Measurements from ENCODE around the gene MGA. TPM values are rescaled to one million over a fixed set of nuclear protein-coding genes. Genes with fewer than 3 reads are reported as not detected.

MGA gene
- total and polyA plus RNA-seq, 2 experiments from 2014 or later = 10.9 to 39.6 TPM

DNA sequence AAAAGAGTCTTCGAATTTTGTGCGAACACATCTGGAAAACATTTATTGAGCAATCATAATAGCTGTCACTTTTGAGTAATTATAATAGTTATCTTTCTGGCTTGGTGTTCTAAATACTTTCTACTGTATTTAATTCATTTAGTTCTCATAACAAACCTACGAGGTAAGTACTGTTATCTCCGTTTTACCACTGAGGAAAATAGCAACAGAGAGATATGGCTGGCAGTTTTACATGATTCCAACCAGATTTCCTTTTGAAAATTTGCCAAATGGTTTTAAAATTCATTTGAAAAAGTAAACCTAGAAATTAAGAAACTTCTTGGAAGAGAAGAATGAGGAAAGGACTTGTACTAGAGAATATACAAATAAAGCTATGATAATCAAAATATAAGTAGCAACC, 37.3 kb upstream of the MGA start:
- Histone ChIP-seq H4K20me1 (ENCODE audit: insufficient read depth, poor library complexity, severe bottlenecking) (no peaks in the 10 kb centered on the region), H3K79me2 (peaks cover 16% of the 10 kb centered on the region), H3K9me3 (ENCODE audit: low read depth) (no peaks in the 10 kb centered on the region), H3K27me3 (no peaks in the 10 kb centered on the region), H3K4me2 (no peak overlapping the region), H3K4me3 (no peak overlapping the region), H2AFZ (no peak overlapping the region), H3K9me2 (replicated peaks; ENCODE audit: insufficient read depth) (no peaks in the 10 kb centered on the region), H3K27ac (no peak overlapping the region), H3K4me1 (ENCODE audit: insufficient read depth) (no peaks in the 10 kb centered on the region), H3K36me3 (replicated peaks; ENCODE audit: insufficient read depth, low read depth) (no peaks in the 10 kb centered on the region)
- 75% methylated on average over 4 of the region's 4 CpGs for WGBS (ENCODE audit: low lambda C conversion rate, missing lambda C conversion rate)
- no peak for TF ChIP-seq EZH2 (IDR thresholded peaks at IDR 0.05; ENCODE audit: borderline replicate concordance)
- TF ChIP-seq, protein P1, sequence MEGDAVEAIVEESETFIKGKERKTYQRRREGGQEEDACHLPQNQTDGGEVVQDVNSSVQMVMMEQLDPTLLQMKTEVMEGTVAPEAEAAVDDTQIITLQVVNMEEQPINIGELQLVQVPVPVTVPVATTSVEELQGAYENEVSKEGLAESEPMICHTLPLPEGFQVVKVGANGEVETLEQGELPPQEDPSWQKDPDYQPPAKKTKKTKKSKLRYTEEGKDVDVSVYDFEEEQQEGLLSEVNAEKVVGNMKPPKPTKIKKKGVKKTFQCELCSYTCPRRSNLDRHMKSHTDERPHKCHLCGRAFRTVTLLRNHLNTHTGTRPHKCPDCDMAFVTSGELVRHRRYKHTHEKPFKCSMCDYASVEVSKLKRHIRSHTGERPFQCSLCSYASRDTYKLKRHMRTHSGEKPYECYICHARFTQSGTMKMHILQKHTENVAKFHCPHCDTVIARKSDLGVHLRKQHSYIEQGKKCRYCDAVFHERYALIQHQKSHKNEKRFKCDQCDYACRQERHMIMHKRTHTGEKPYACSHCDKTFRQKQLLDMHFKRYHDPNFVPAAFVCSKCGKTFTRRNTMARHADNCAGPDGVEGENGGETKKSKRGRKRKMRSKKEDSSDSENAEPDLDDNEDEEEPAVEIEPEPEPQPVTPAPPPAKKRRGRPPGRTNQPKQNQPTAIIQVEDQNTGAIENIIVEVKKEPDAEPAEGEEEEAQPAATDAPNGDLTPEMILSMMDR (IDR thresholded peaks at IDR 0.05; ENCODE audit: poor library complexity) = no peak
- no peak for TF ChIP-seq EZH2phosphoT487 (IDR thresholded peaks at IDR 0.05; ENCODE audit: low read depth, severe bottlenecking, unreplicated experiment)
- no peak for DNase-seq (ENCODE audit: low spot score)

DNA sequence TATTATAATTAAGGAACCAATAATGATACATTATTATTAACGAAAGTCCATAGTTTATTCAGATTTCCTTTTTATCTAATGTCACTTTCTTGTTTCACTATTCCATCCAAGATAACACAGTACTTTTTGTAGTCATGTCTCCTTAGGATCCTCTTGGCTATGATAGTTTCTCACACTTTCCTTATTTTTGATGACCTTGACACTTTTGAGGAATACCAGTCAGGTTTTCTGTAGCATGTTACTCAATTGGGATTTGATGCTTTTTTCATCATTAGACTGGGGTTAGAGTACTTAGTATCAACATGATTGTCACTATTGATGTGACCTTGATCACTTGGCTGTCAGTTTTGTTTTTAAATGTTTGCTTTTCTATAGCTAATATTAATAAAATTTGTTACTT, 33.0 kb upstream of the MGA start:
- Histone ChIP-seq H2AFZ (no peak overlapping the region), H3K36me3 (replicated peaks; ENCODE audit: insufficient read depth, low read depth) (no peaks in the 10 kb centered on the region), H3K4me1 (ENCODE audit: insufficient read depth) (no peaks in the 10 kb centered on the region), H3K4me3 (no peak overlapping the region), H3K79me2 (peaks cover 19% of the 10 kb centered on the region), H3K27me3 (no peaks in the 10 kb centered on the region), H4K20me1 (ENCODE audit: insufficient read depth, poor library complexity, severe bottlenecking) (no peaks in the 10 kb centered on the region), H3K9me2 (replicated peaks; ENCODE audit: insufficient read depth) (no peaks in the 10 kb centered on the region), H3K9me3 (ENCODE audit: low read depth) (no peaks in the 10 kb centered on the region), H3K4me2 (no peak overlapping the region), H3K27ac (no peak overlapping the region)
- TF ChIP-seq EZH2phosphoT487 (IDR thresholded peaks at IDR 0.05; ENCODE audit: low read depth, severe bottlenecking, unreplicated experiment) = no peak
- DNase-seq (ENCODE audit: low spot score) = no peak
- WGBS (ENCODE audit: low lambda C conversion rate, missing lambda C conversion rate) = 100% methylated on average over 1 of the region's 1 CpG

DNA sequence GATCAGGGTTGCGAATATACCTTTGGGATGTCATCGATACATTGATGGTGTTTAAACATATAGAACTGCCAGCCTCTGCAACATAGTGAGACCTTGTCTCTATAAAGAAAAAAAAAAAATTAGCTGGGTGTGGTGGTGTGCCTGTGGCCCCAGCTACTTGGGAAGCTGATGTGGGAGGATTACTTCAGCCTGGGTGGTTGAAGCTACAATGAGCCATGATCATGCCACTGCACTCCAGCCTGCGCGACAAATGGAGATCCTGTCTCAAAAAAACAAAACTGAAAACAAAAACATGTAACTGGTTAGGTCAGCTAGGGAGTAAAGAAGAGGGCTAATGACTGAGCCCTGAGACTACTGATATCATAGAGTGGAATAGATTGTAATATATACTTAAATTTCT, 30.7 kb upstream of the MGA start:
- Histone ChIP-seq H3K27ac (no peak overlapping the region), H3K9me3 (ENCODE audit: low read depth) (no peaks in the 10 kb centered on the region), H3K36me3 (replicated peaks; ENCODE audit: insufficient read depth, low read depth) (no peaks in the 10 kb centered on the region), H2AFZ (no peak overlapping the region), H3K4me1 (ENCODE audit: insufficient read depth) (no peaks in the 10 kb centered on the region), H3K4me3 (no peak overlapping the region), H3K9me2 (replicated peaks; ENCODE audit: insufficient read depth) (no peaks in the 10 kb centered on the region), H3K27me3 (no peaks in the 10 kb centered on the region), H4K20me1 (ENCODE audit: insufficient read depth, poor library complexity, severe bottlenecking) (no peaks in the 10 kb centered on the region), H3K79me2 (peaks cover 29% of the 10 kb centered on the region), H3K4me2 (no peak overlapping the region)
- WGBS (ENCODE audit: low lambda C conversion rate, missing lambda C conversion rate) = 91% methylated on average over 4 of the region's 4 CpGs
- DNase-seq (ENCODE audit: low spot score) = no peak
- no peak for TF ChIP-seq EZH2 (IDR thresholded peaks at IDR 0.05; ENCODE audit: borderline replicate concordance)
- no peak for TF ChIP-seq EZH2phosphoT487 (IDR thresholded peaks at IDR 0.05; ENCODE audit: low read depth, severe bottlenecking, unreplicated experiment)
- TF ChIP-seq, protein P1 (IDR thresholded peaks at IDR 0.05; ENCODE audit: poor library complexity) = no peak

DNA sequence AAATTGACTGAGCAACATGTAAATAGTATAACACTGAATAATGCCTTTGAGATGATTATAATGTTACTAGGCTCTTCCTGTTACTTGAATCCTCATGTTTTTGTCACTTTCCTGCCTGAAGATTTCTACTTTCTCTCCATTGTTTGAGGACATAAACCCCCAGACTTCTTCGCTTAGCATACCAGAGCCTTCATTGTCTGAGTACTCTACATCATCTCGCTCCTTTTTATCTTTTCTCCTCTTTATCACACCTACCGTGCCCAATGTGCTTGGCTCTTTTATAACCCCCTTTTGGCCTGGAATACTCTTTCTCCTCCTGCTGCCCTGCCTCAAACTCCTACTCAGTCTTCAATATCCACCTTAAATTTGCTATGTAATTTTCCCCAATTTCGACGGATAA, 30.3 kb upstream of the MGA start:
- Histone ChIP-seq H3K4me3 (no peak overlapping the region), H3K27me3 (no peaks in the 10 kb centered on the region), H3K9me3 (ENCODE audit: low read depth) (no peaks in the 10 kb centered on the region), H2AFZ (no peak overlapping the region), H3K4me1 (ENCODE audit: insufficient read depth) (no peaks in the 10 kb centered on the region), H3K27ac (no peak overlapping the region), H3K4me2 (no peak overlapping the region), H3K36me3 (replicated peaks; ENCODE audit: insufficient read depth, low read depth) (no peaks in the 10 kb centered on the region), H4K20me1 (ENCODE audit: insufficient read depth, poor library complexity, severe bottlenecking) (no peaks in the 10 kb centered on the region), H3K9me2 (replicated peaks; ENCODE audit: insufficient read depth) (no peaks in the 10 kb centered on the region), H3K79me2 (peaks cover 29% of the 10 kb centered on the region)
- no peak for DNase-seq (ENCODE audit: low spot score)
- TF ChIP-seq EZH2phosphoT487 (IDR thresholded peaks at IDR 0.05; ENCODE audit: low read depth, severe bottlenecking, unreplicated experiment) = no peak
- TF ChIP-seq EZH2 (IDR thresholded peaks at IDR 0.05; ENCODE audit: borderline replicate concordance) = no peak
- TF ChIP-seq, protein P1 (IDR thresholded peaks at IDR 0.05; ENCODE audit: poor library complexity) = no peak
- 60% methylated on average over 5 of the region's 5 CpGs for WGBS (ENCODE audit: low lambda C conversion rate, missing lambda C conversion rate)

Measured in hepatocyte (in vitro differentiated cells).